ENCODE data around the gene FHAD1. TPM values are rescaled to one million over a fixed set of nuclear protein-coding genes. Genes with fewer than 3 reads are reported as not detected.

The FHAD1 gene
- total RNA-seq, 6 experiments from 2014 or later, result 0.06 to 0.53 (median 0.12) TPM; not detected in 3

- DNase-seq (peak; percentile 57 to 69 (median 59)), ATAC-seq (peak; percentile 77 to 88 (median 84))
- no peak for TF ChIP-seq POLR2A (IDR thresholded peaks at IDR 0.05)
- peak in 1 of 4 donors; percentile 8 for TF ChIP-seq CTCF (IDR thresholded peaks at IDR 0.05)
- 32% methylated on average over 6 of the region's 13 CpGs for WGBS (ENCODE audit: insufficient coverage, low coverage, low lambda C conversion rate, missing lambda C conversion rate)
- H3K4me3 ChIP-seq, result no peak overlapping the region
- intact Hi-C loops (cut with DNase I), result no loop called here
- H3K4me1 ChIP-seq, result peaks cover 0 to 26% (median 11%) of the 10 kb centered on the region in 4 donors
- no peaks in the 10 kb centered on the region for H3K36me3 ChIP-seq
- no peaks in the 10 kb centered on the region for H3K9me3 ChIP-seq
- peaks cover 0 to 18% of the 10 kb centered on the region in 2 donors for H3K27me3 ChIP-seq
- H3K27ac ChIP-seq, result no peak overlapping the region
Measured at GRCh38 chr1:15201849-15202551, 45.0 kb upstream of the FHAD1 start.

GRCh38 chr1:15204931-15205330 is 42.1 kb upstream of the FHAD1 start:
- intact Hi-C loops (cut with DNase I), result no loop called here
- 54% methylated on average over 5 of the region's 7 CpGs for WGBS (ENCODE audit: insufficient coverage, low coverage, low lambda C conversion rate, missing lambda C conversion rate)
- DNase-seq, result no peak
- no peak overlapping the region for H3K4me3 ChIP-seq
- peaks cover 0 to 26% (median 11%) of the 10 kb centered on the region in 4 donors for H3K4me1 ChIP-seq
- ATAC-seq, result no peak
- no peak overlapping the region for H3K27ac ChIP-seq
- TF ChIP-seq POLR2A (IDR thresholded peaks at IDR 0.05) (no peak), CTCF (IDR thresholded peaks at IDR 0.05) (no peak)
- no peaks in the 10 kb centered on the region for H3K9me3 ChIP-seq
- H3K27me3 ChIP-seq, result peaks cover 0 to 26% of the 10 kb centered on the region in 2 donors
- no peaks in the 10 kb centered on the region for H3K36me3 ChIP-seq

GRCh38 chr1:15205586-15206346 is 41.3 kb upstream of the FHAD1 start:
- H3K9me3 ChIP-seq, result no peaks in the 10 kb centered on the region
- H3K4me1 ChIP-seq, result peaks cover 0 to 18% (median 8%) of the 10 kb centered on the region in 4 donors
- no peak overlapping the region for H3K4me3 ChIP-seq
- H3K27me3 ChIP-seq, result peaks cover 0 to 26% of the 10 kb centered on the region in 2 donors
- no peak overlapping the region for H3K27ac ChIP-seq
- WGBS (ENCODE audit: insufficient coverage, low coverage, low lambda C conversion rate, missing lambda C conversion rate), result 68% methylated on average over 11 of the region's 12 CpGs
- no peaks in the 10 kb centered on the region for H3K36me3 ChIP-seq
- no peak for DNase-seq
- ATAC-seq, result no peak
- intact Hi-C loops (cut with DNase I), result no loop called here
- no peak for TF ChIP-seq CTCF (IDR thresholded peaks at IDR 0.05)
- TF ChIP-seq POLR2A (IDR thresholded peaks at IDR 0.05), result no peak

GRCh38 chr1:15206418-15207030 is 40.5 kb upstream of the FHAD1 start:
- H3K4me3 ChIP-seq, result no peak overlapping the region
- intact Hi-C loops (cut with DNase I), result no loop called here
- peaks cover 0 to 30% of the 10 kb centered on the region in 2 donors for H3K27me3 ChIP-seq
- ATAC-seq (peak in 1 of 4 donors; percentile 8), DNase-seq (no peak)
- H3K9me3 ChIP-seq, result no peaks in the 10 kb centered on the region
- TF ChIP-seq POLR2A (IDR thresholded peaks at IDR 0.05) (no peak), CTCF (IDR thresholded peaks at IDR 0.05) (no peak)
- H3K36me3 ChIP-seq, result no peaks in the 10 kb centered on the region
- H3K27ac ChIP-seq, result no peak overlapping the region
- peaks cover 0 to 10% (median 5%) of the 10 kb centered on the region in 4 donors for H3K4me1 ChIP-seq
- 35% methylated on average over 3 of the region's 8 CpGs for WGBS (ENCODE audit: insufficient coverage, low coverage, low lambda C conversion rate, missing lambda C conversion rate)

Data from right lobe of liver (tissue), 6 donors.